Adrenal gland (tissue), 12 donors: ENCODE measurements around the gene ARL10. TPM values are rescaled to one million over a fixed set of nuclear protein-coding genes. Genes with fewer than 3 reads are reported as not detected.
A peak's percentile ranks its signal among the peaks of the same experiment; 100 is the strongest.

Experiments used
- DNase-seq, 7 donors: peaks; one replicate each; pipeline ENCODE4 v3.0.0-alpha.2; 2019 to 2020
- H3K27ac ChIP-seq, 5 donors: fragments of 200-600 bp; sonication (generic) in 4 of 5; 1 replicate in 3 of 5; 2 replicates in 2 of 5; pipeline versions ENCODE4 v1.5.1 to v1.8.0; 2016 to 2020; ENCODE audit warnings: mild to moderate bottlenecking in 1 of 5
- H3K27me3 ChIP-seq: fragments of 200-600 bp; 2 replicates; pipeline ENCODE4 v1.8.0; 2021
- H3K36me3 ChIP-seq, 2 donors: fragments of 200-600 bp; replicated peaks in 1 of 2; 1 replicate in 1 of 2; 2 replicates in 1 of 2; pipeline versions ENCODE4 v1.5.1 to v1.8.0; 2018 to 2022
- H3K4me1 ChIP-seq, 2 donors: fragments of 200-600 bp; replicated peaks in 1 of 2; 1 replicate in 1 of 2; 2 replicates in 1 of 2; pipeline versions ENCODE4 v1.5.1 to v1.8.0; 2018 to 2021
- H3K4me3 ChIP-seq, 4 donors: fragments of 200-600 bp; sonication (generic) in 3 of 4; one replicate each; pipeline ENCODE4 v1.5.1; 2016 to 2018
- H3K9me3 ChIP-seq, 3 donors: fragments of 200-600 bp; sonication (generic) in 1 of 3; replicated peaks in 1 of 3; 1 replicate in 2 of 3; 2 replicates in 1 of 3; pipeline versions ENCODE4 v1.5.1 to v1.8.0; 2016 to 2021
- CTCF ChIP-seq, 6 experiments: fragments of 450-650 bp in 4 of 6; fragments of 200-600 bp in 2 of 6; sonication (generic) in 1 of 6; IDR thresholded peaks; 1 replicate in 5 of 6; 2 replicates in 1 of 6; pipeline versions ENCODE4 v1.5.1 to v1.8.0; 2016 to 2021; ENCODE audit warnings: antibody characterized with exemption in 6 of 6, mild to moderate bottlenecking in 2 of 6, moderate library complexity in 1 of 6
- POLR2A ChIP-seq, 2 donors: fragments of 450-650 bp; IDR thresholded peaks; one replicate each; pipeline ENCODE4 v1.6.1; 2017; ENCODE audit warnings: antibody characterized with exemption in 2 of 2, mild to moderate bottlenecking in 2 of 2, moderate library complexity in 1 of 2
- WGBS, 4 donors: extraction: QIAGEN DNeasy Blood & Tissue Kit in 2 of 4; methylation state at CpG; one replicate each; pipeline versions ENCODE4 v1.1.5 to v1.1.7; 2013 to 2017; 5-methylcytosine and 5-hydroxymethylcytosine counted together
- intact Hi-C, 2 donors: fragments of 100-400 bp; cut with DNase I; formaldehyde crosslinking; loops; one replicate each; pipeline versions ENCODE4 v1.14.1 to v1.15.0; 2022 to 2023
- polyA plus RNA-seq, 3 donors: library from polyadenylated mRNA; stranded (reverse); fragments of 200-250 nt in 2 of 3; fragments of 350-450 nt in 1 of 3; fragmentation: Illumina TruSeq in 1 of 3; extraction: RNeasy Lipid Tissue Mini Kit (QIAGEN cat#74804) in 1 of 3; gene quantifications; one replicate each; pipeline ENCODE4 v1.2.3, GENCODE V29; 2013 to 2014
- total RNA-seq, 9 donors: library from RNA; depleted of rRNA in 4 of 9; stranded (reverse); fragments of >200 nt in 4 of 9; fragments of 120-200 nt in 1 of 9; fragmentation: NEBNext Ultra II Directional in 1 of 9; extraction: Animal tissue kit (Norgen Biotek cat#: 25700) in 1 of 9; gene quantifications; one replicate each; pipeline versions ENCODE4 v1.1.0 to v1.2.4, GENCODE V29; 2013 to 2023
- donor health status: healthy with polysubstance abuse.
- donor health status: Bipolar disorder and iron deficiency.
- donor health status: DM: yes; HTN: yes; CAD: no.
- donor health status: DM: no; HTN: no; CAD: no.
- donor health status: DM: no; HTN: no; CAD: no.
- donor health status: DM: yes; HTN: yes; CAD: no.

Gene ARL10
- total and polyA plus RNA-seq, 12 donors: 1.6 to 8.8 (median 3.2) TPM

GRCh38 chr5:176359658-176360057 is 5.6 kb upstream of the ARL10 start:
- no peak for DNase-seq
- H3K27ac ChIP-seq: no peak overlapping the region
- H3K4me3 ChIP-seq: no peak overlapping the region
- no peak for TF ChIP-seq POLR2A (IDR thresholded peaks at IDR 0.05)
- no peak for TF ChIP-seq CTCF (IDR thresholded peaks at IDR 0.05)
- no peaks in the 10 kb centered on the region for H3K27me3 ChIP-seq
- intact Hi-C loops: no loop called here
- peaks cover 6 to 22% of the 10 kb centered on the region in 2 donors for H3K4me1 ChIP-seq
- 63 to 70% (median 64%) methylated on average over 4 of the region's 4 CpGs for WGBS, 4 donors
- peaks cover 0 to 34% of the 10 kb centered on the region in 2 donors for H3K36me3 ChIP-seq
- no peaks in the 10 kb centered on the region for H3K9me3 ChIP-seq

GRCh38 chr5:176360894-176361436 is 4.3 kb upstream of the ARL10 start:
- intact Hi-C loops: no loop called here
- WGBS, 4 donors: 2 to 6% (median 3%) methylated on average over 12 to 27 of the region's 27 CpGs
- peak in 3 of 7 donors; percentile 26 to 44 (median 42) for DNase-seq

GRCh38 chr5:176361437-176362232 is 3.7 kb upstream of the ARL10 start, which contains the start of gene KIAA1191:
Gene KIAA1191 (minus strand): TSS chr5:176361764. CDS start chr5:176359508, 2,256 bp downstream.
- 1 to 3% (median 2%) methylated on average over 19 to 56 of the region's 56 CpGs for WGBS, 4 donors
- H3K4me1 ChIP-seq: peaks cover 6 to 29% of the 10 kb centered on the region in 2 donors
- intact Hi-C loops: no loop called here
- peak within 1 kb of the TSS; percentile 78 to 92 (median 80) for H3K4me3 ChIP-seq
- H3K9me3 ChIP-seq: no peaks in the 10 kb centered on the region
- no peaks in the 10 kb centered on the region for H3K27me3 ChIP-seq
- H3K36me3 ChIP-seq: peaks cover 0 to 22% of the 10 kb centered on the region in 2 donors
- peak within 1 kb of the TSS; percentile 15 to 85 (median 79) for H3K27ac ChIP-seq
- no peak for TF ChIP-seq CTCF (IDR thresholded peaks at IDR 0.05)
- TF ChIP-seq POLR2A (IDR thresholded peaks at IDR 0.05): peak; percentile 84 to 91
- peak; percentile 93 to 98 (median 96) for DNase-seq

More at GRCh38 chr5:176360894-176361436, 4.3 kb upstream of the ARL10 start:
- peaks cover 6 to 22% of the 10 kb centered on the region in 2 donors for H3K4me1 ChIP-seq
- TF ChIP-seq CTCF (IDR thresholded peaks at IDR 0.05) (no peak), POLR2A (IDR thresholded peaks at IDR 0.05) (no peak)
- H3K9me3 ChIP-seq: no peaks in the 10 kb centered on the region
- H3K4me3 ChIP-seq: peak overlapping the region; percentile 78 to 92 (median 80)
- H3K36me3 ChIP-seq: peaks cover 0 to 26% of the 10 kb centered on the region in 2 donors
- peak overlapping the region in 4 of 5 donors; percentile 55 to 85 (median 80) for H3K27ac ChIP-seq
- no peaks in the 10 kb centered on the region for H3K27me3 ChIP-seq

DNA sequence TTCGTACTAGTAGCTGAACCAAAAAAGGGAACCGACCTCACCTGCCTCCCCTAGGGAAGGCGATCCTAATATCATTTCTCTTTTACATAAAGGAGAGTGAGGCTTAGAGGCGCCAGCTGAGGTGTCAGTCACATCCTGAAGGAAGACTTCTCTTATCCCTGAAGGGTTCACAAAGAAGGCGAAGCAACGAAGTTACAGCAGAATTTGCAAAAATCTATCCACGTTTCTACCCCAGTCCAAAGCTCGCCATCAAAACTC is 3.1 kb upstream of the ARL10 start:
- Histone ChIP-seq H3K9me3 (no peaks in the 10 kb centered on the region), H3K4me3 (peak overlapping the region in 2 of 4 donors; percentile 78 to 82), H3K27me3 (no peaks in the 10 kb centered on the region), H3K27ac (peak overlapping the region in 2 of 5 donors; percentile 82 to 85), H3K36me3 (peaks cover 0 to 18% of the 10 kb centered on the region in 2 donors), H3K4me1 (peaks cover 6 to 29% of the 10 kb centered on the region in 2 donors)
- TF ChIP-seq CTCF (IDR thresholded peaks at IDR 0.05): no peak
- no peak for TF ChIP-seq POLR2A (IDR thresholded peaks at IDR 0.05)
- DNase-seq: no peak
- intact Hi-C loops: no loop called here
- WGBS, 4 donors: 69 to 87% (median 75%) methylated on average over 8 of the region's 8 CpGs
